HEK293 (cell line): ENCODE measurements around the gene NREP.

Experiments
- CTCF ChIA-PET: fragments of 350-600 bp; formaldehyde crosslinking; extraction: SDS; loops from one replicate; lab custom pipeline; 2021; ENCODE audit warnings: antibody characterized with exemption; lab: Yijun Ruan, JAX
- POLR2A ChIA-PET: fragments of 300-600 bp; formaldehyde crosslinking; extraction: SDS; loops from one replicate; lab custom pipeline; 2020; ENCODE audit warnings: antibody characterized with exemption, inconsistent platforms; lab: Yijun Ruan, JAX
- H3K27ac ChIP-seq: fragments of 200-500 bp; sonication (Bioruptor generic); 2 replicates; pipeline ENCODE4 v1.5.1; 2014; ENCODE audit warnings: low read depth, low read length, control low read depth, inconsistent platforms; ENCODE audit errors: extremely low read depth
- H3K36me3 ChIP-seq, 2 experiments: fragments of 200-500 bp in 1 of 2; sonication (Bioruptor generic) in 1 of 2; 1 replicate in 1 of 2; 2 replicates in 1 of 2; pipeline ENCODE4 v1.5.1; 2014 to 2017; ENCODE audit warnings: inconsistent platforms in 2 of 2, low read length in 2 of 2; ENCODE audit not compliant: control insufficient read depth in 2 of 2, insufficient read depth in 1 of 2
- H3K4me1 ChIP-seq: fragments of 200-500 bp; sonication (Bioruptor generic); 2 replicates; pipeline ENCODE4 v1.5.1; 2014; ENCODE audit warnings: mild to moderate bottlenecking, low read length, inconsistent platforms; ENCODE audit not compliant: control insufficient read depth, insufficient read depth
- H3K4me3 ChIP-seq: 2 replicates; pipeline ENCODE4 v1.5.1; 2011; ENCODE audit warnings: low read depth, mild to moderate bottlenecking, control low read depth, low read length, moderate library complexity
- H3K9me3 ChIP-seq: fragments of 200-500 bp; sonication (Bioruptor generic); 2 replicates; pipeline ENCODE4 v1.5.1; 2014; ENCODE audit warnings: low read depth, low read length, inconsistent platforms; ENCODE audit not compliant: control insufficient read depth, insufficient read depth
- GLI4 ChIP-seq: fragments of 450-650 bp; formaldehyde crosslinking; IDR thresholded peaks from 2 replicates; pipeline ENCODE4 v1.5.1; 2016; ENCODE audit warnings: missing biosample characterization, missing genetic modification characterization
- YY2 ChIP-seq: fragments of 450-650 bp; formaldehyde crosslinking; IDR thresholded peaks from 2 replicates; pipeline ENCODE4 v1.5.1; 2016; ENCODE audit warnings: missing biosample characterization, missing genetic modification characterization
- ZNF132 ChIP-seq: fragments of 450-650 bp; formaldehyde crosslinking; IDR thresholded peaks from 2 replicates; pipeline ENCODE4 v1.5.1; 2017; ENCODE audit warnings: missing biosample characterization, missing genetic modification characterization, borderline replicate concordance
- ZNF157 ChIP-seq: fragments of 450-650 bp; formaldehyde crosslinking; IDR thresholded peaks from 2 replicates; pipeline ENCODE4 v1.5.1; 2016; ENCODE audit warnings: missing biosample characterization, missing genetic modification characterization
- ZNF19 ChIP-seq: fragments of 450-650 bp; formaldehyde crosslinking; IDR thresholded peaks from 2 replicates; pipeline ENCODE4; 2016; ENCODE audit warnings: missing biosample characterization, missing genetic modification characterization, low read depth
- ZNF302 ChIP-seq: fragments of 450-650 bp; formaldehyde crosslinking; IDR thresholded peaks from 2 replicates; pipeline ENCODE4 v1.5.1; 2016; ENCODE audit warnings: missing biosample characterization, missing genetic modification characterization, low read depth
- ZNF501 ChIP-seq: fragments of 450-650 bp; formaldehyde crosslinking; IDR thresholded peaks from 2 replicates; pipeline ENCODE4 v1.5.1; 2016; ENCODE audit warnings: missing biosample characterization, missing genetic modification characterization
- ZNF555 ChIP-seq: fragments of 450-650 bp; formaldehyde crosslinking; conservative IDR thresholded peaks from 2 replicates; pipeline ENCODE4 v1.5.1; 2017; ENCODE audit warnings: missing biosample characterization, mild to moderate bottlenecking, missing genetic modification characterization, inconsistent platforms
- ZNF596 ChIP-seq: fragments of 450-650 bp; IDR thresholded peaks from 2 replicates; pipeline ENCODE4 v1.5.0; 2018; ENCODE audit warnings: missing biosample characterization, mild to moderate bottlenecking, missing genetic modification characterization, moderate library complexity
- TF ChIP-seq, protein P1 (sequence below): fragments of 450-650 bp; formaldehyde crosslinking; IDR thresholded peaks from 2 replicates; pipeline ENCODE4 v1.5.1; 2016; ENCODE audit warnings: missing biosample characterization, missing genetic modification characterization, borderline replicate concordance
- TF ChIP-seq, protein P2 (sequence below): fragments of 450-650 bp; formaldehyde crosslinking; IDR thresholded peaks from 2 replicates; pipeline ENCODE4 v1.5.1; 2016; ENCODE audit warnings: missing biosample characterization, missing genetic modification characterization
- TF ChIP-seq, protein P3 (sequence below): fragments of 450-650 bp; formaldehyde crosslinking; IDR thresholded peaks from 2 replicates; pipeline ENCODE4 v1.5.1; 2016; ENCODE audit warnings: missing biosample characterization, missing genetic modification characterization
- TF ChIP-seq, protein P4 (sequence below): fragments of 450-650 bp; formaldehyde crosslinking; IDR thresholded peaks from 2 replicates; pipeline ENCODE4 v1.5.1; 2017; ENCODE audit warnings: missing biosample characterization, missing genetic modification characterization
- TF ChIP-seq, protein P5 (sequence below): fragments of 450-650 bp; formaldehyde crosslinking; IDR thresholded peaks from 2 replicates; pipeline ENCODE4 v1.5.1; 2016; ENCODE audit warnings: missing biosample characterization, missing genetic modification characterization
- TF ChIP-seq, protein P6 (sequence below): fragments of 450-650 bp; formaldehyde crosslinking; IDR thresholded peaks from 2 replicates; pipeline ENCODE4 v1.5.1; 2016; ENCODE audit warnings: missing biosample characterization, missing genetic modification characterization

Gene NREP

DNA sequence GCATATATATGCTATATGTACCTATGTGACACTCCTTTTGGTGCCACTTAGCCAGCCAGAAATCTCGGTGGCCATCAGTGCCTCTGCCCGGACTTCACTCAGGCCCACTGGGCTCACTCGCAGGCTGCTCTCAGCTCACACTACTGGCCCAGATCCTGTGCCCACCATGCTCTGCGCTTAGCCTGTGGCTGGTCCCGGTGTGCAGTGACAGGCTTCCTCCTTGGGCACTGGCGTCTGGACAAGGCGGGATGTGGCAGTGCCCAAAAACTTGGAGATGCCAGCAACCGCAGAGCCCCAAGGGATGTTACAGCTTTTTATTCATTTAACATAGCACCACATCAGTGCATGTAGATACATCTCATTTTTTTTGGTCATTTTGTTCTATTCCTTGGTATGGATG, 77.4 kb downstream of the NREP start:
- no peaks in the 10 kb centered on the region for H3K36me3 ChIP-seq
- CTCF ChIA-PET, result interaction anchor here (1.1 kb wide), 1 partner anchor 8 kb away, joined by 3 read pairs; no protein-coding TSS in a partner anchor
- peaks cover 9% of the 10 kb centered on the region for H3K4me1 ChIP-seq
- TF ChIP-seq ZNF132 (tag by site-specific recombination) (no peak), ZNF555 (tag by site-specific recombination) (no peak), ZNF302 (tag by site-specific recombination) (no peak), YY2 (tag by site-specific recombination) (no peak), ZNF157 (tag by site-specific recombination) (no peak), ZNF596 (no peak), GLI4 (tag by site-specific recombination) (no peak), ZNF501 (tag by site-specific recombination) (no peak), ZNF19 (tag by site-specific recombination) (no peak)
- TF ChIP-seq, protein P1, sequence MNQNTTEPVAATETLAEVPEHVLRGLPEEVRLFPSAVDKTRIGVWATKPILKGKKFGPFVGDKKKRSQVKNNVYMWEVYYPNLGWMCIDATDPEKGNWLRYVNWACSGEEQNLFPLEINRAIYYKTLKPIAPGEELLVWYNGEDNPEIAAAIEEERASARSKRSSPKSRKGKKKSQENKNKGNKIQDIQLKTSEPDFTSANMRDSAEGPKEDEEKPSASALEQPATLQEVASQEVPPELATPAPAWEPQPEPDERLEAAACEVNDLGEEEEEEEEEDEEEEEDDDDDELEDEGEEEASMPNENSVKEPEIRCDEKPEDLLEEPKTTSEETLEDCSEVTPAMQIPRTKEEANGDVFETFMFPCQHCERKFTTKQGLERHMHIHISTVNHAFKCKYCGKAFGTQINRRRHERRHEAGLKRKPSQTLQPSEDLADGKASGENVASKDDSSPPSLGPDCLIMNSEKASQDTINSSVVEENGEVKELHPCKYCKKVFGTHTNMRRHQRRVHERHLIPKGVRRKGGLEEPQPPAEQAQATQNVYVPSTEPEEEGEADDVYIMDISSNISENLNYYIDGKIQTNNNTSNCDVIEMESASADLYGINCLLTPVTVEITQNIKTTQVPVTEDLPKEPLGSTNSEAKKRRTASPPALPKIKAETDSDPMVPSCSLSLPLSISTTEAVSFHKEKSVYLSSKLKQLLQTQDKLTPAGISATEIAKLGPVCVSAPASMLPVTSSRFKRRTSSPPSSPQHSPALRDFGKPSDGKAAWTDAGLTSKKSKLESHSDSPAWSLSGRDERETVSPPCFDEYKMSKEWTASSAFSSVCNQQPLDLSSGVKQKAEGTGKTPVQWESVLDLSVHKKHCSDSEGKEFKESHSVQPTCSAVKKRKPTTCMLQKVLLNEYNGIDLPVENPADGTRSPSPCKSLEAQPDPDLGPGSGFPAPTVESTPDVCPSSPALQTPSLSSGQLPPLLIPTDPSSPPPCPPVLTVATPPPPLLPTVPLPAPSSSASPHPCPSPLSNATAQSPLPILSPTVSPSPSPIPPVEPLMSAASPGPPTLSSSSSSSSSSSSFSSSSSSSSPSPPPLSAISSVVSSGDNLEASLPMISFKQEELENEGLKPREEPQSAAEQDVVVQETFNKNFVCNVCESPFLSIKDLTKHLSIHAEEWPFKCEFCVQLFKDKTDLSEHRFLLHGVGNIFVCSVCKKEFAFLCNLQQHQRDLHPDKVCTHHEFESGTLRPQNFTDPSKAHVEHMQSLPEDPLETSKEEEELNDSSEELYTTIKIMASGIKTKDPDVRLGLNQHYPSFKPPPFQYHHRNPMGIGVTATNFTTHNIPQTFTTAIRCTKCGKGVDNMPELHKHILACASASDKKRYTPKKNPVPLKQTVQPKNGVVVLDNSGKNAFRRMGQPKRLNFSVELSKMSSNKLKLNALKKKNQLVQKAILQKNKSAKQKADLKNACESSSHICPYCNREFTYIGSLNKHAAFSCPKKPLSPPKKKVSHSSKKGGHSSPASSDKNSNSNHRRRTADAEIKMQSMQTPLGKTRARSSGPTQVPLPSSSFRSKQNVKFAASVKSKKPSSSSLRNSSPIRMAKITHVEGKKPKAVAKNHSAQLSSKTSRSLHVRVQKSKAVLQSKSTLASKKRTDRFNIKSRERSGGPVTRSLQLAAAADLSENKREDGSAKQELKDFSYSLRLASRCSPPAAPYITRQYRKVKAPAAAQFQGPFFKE, result no peak
- TF ChIP-seq, protein P2, sequence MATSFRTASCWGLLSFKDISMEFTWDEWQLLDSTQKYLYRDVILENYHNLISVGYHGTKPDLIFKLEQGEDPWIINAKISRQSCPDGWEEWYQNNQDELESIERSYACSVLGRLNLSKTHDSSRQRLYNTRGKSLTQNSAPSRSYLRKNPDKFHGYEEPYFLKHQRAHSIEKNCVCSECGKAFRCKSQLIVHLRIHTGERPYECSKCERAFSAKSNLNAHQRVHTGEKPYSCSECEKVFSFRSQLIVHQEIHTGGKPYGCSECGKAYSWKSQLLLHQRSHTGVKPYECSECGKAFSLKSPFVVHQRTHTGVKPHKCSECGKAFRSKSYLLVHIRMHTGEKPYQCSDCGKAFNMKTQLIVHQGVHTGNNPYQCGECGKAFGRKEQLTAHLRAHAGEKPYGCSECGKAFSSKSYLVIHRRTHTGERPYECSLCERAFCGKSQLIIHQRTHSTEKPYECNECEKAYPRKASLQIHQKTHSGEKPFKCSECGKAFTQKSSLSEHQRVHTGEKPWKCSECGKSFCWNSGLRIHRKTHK (tag by site-specific recombination), result no peak
- TF ChIP-seq, protein P3, sequence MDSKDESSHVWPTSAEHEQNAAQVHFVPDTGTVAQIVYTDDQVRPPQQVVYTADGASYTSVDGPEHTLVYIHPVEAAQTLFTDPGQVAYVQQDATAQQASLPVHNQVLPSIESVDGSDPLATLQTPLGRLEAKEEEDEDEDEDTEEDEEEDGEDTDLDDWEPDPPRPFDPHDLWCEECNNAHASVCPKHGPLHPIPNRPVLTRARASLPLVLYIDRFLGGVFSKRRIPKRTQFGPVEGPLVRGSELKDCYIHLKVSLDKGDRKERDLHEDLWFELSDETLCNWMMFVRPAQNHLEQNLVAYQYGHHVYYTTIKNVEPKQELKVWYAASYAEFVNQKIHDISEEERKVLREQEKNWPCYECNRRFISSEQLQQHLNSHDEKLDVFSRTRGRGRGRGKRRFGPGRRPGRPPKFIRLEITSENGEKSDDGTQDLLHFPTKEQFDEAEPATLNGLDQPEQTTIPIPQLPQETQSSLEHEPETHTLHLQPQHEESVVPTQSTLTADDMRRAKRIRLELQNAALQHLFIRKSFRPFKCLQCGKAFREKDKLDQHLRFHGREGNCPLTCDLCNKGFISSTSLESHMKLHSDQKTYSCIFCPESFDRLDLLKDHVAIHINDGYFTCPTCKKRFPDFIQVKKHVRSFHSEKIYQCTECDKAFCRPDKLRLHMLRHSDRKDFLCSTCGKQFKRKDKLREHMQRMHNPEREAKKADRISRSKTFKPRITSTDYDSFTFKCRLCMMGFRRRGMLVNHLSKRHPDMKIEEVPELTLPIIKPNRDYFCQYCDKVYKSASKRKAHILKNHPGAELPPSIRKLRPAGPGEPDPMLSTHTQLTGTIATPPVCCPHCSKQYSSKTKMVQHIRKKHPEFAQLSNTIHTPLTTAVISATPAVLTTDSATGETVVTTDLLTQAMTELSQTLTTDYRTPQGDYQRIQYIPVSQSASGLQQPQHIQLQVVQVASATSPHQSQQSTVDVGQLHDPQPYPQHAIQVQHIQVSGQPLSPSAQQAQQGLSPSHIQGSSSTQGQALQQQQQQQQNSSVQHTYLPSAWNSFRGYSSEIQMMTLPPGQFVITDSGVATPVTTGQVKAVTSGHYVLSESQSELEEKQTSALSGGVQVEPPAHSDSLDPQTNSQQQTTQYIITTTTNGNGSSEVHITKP, result no peak
- TF ChIP-seq, protein P4, sequence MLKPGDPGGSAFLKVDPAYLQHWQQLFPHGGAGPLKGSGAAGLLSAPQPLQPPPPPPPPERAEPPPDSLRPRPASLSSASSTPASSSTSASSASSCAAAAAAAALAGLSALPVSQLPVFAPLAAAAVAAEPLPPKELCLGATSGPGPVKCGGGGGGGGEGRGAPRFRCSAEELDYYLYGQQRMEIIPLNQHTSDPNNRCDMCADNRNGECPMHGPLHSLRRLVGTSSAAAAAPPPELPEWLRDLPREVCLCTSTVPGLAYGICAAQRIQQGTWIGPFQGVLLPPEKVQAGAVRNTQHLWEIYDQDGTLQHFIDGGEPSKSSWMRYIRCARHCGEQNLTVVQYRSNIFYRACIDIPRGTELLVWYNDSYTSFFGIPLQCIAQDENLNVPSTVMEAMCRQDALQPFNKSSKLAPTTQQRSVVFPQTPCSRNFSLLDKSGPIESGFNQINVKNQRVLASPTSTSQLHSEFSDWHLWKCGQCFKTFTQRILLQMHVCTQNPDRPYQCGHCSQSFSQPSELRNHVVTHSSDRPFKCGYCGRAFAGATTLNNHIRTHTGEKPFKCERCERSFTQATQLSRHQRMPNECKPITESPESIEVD, result no peak
- TF ChIP-seq, protein P5, sequence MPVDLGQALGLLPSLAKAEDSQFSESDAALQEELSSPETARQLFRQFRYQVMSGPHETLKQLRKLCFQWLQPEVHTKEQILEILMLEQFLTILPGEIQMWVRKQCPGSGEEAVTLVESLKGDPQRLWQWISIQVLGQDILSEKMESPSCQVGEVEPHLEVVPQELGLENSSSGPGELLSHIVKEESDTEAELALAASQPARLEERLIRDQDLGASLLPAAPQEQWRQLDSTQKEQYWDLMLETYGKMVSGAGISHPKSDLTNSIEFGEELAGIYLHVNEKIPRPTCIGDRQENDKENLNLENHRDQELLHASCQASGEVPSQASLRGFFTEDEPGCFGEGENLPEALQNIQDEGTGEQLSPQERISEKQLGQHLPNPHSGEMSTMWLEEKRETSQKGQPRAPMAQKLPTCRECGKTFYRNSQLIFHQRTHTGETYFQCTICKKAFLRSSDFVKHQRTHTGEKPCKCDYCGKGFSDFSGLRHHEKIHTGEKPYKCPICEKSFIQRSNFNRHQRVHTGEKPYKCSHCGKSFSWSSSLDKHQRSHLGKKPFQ (tag by site-specific recombination), result no peak
- TF ChIP-seq, protein P6, sequence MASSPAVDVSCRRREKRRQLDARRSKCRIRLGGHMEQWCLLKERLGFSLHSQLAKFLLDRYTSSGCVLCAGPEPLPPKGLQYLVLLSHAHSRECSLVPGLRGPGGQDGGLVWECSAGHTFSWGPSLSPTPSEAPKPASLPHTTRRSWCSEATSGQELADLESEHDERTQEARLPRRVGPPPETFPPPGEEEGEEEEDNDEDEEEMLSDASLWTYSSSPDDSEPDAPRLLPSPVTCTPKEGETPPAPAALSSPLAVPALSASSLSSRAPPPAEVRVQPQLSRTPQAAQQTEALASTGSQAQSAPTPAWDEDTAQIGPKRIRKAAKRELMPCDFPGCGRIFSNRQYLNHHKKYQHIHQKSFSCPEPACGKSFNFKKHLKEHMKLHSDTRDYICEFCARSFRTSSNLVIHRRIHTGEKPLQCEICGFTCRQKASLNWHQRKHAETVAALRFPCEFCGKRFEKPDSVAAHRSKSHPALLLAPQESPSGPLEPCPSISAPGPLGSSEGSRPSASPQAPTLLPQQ (tag by site-specific recombination), result no peak
- H3K9me3 ChIP-seq, result no peaks in the 10 kb centered on the region
- H3K4me3 ChIP-seq, result no peak overlapping the region
- no peak overlapping the region for H3K27ac ChIP-seq
- POLR2A ChIA-PET, result no interaction called here
